GM19438 (cell line): ENCODE results near the gene EPS8.

Experiments used
- ATAC-seq: cut with Tn5 transposase; IDR thresholded peaks from one replicate; pipeline ENCODE4 v1.9.1; 2021; ENCODE audit warnings: low read depth; ENCODE audit not compliant: unreplicated experiment

Gene EPS8

DNA sequence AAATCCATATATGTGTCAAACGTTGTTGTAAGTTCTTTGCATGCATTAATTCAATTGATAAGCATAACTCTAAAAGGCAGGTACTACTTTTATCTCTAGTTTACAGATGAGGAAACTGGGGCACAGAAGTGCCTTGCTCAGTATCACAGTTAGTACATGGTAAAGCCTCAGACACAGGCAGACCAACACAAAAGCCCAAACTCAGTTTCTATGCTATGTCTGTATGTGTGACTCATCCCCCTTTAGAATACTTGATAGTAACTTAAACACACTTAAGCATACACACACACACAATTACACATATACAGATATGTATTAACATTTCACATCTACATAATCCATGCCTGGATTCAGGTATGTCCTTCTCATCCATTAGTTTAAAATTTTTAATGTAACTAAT, 88.0 kb downstream of the EPS8 start:
- ATAC-seq = no peak

DNA sequence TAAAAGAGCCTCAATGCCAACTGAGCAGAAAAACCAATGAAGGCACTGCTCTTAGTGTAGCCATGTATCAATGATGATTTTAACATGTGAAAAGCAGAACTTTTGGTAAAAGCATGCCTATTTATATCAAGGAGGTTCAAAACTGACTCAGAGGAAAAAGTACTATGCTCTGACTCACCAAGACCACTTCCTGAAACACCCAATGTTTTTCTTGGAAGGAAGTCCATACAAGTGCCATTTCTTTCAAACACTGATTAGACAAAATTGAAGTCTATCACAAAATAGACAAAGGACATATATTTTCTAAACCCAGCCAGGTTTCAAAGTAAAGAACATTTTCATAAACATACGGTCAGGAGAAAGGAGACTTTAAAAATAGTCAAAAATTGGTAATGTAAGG, 88.6 kb downstream of the EPS8 start:
- ATAC-seq = peak; percentile 72

DNA sequence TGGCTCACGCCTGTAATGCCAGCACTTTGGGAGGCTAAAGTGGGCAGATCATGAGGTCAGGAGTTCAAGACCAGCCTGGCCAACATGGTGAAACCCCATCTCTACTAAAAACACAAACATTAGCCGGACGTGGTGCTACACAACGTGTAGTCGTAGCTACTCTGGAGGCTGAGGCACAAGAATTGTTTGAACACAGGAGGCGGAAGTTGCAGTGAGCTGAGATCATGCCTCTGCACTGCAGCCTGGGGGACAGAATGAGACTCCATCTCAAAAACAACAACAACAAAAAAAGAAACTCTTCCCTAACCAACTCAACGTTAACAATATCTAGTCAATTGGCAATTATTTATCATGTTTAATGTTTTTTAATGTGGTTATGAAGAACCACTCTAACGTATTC, 89.3 kb downstream of the EPS8 start:
- ATAC-seq = no peak

DNA sequence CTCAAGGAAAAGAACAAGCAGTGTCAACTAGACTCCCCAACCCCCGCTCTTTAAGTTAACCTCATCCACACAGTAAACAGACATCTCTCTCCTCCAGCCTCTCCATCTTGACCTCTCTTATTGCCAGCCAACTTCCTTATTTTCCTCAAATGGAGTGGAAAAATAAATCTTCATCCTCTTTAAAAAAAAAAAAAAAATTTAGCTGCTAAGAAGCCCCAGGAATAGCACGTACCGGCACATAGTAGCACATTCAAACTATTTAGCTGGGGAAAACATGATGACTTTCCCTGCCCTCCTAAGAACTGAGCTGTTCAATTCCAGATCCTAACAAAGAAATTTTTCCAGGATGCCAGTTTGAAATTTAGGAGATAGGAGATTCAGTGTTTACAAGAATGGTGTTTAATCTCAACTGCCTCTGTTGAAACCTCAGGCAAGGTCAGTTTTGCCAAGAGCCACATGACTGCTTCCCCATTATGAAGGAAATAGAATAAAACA, 90.8 kb downstream of the EPS8 start:
- no peak for ATAC-seq

DNA sequence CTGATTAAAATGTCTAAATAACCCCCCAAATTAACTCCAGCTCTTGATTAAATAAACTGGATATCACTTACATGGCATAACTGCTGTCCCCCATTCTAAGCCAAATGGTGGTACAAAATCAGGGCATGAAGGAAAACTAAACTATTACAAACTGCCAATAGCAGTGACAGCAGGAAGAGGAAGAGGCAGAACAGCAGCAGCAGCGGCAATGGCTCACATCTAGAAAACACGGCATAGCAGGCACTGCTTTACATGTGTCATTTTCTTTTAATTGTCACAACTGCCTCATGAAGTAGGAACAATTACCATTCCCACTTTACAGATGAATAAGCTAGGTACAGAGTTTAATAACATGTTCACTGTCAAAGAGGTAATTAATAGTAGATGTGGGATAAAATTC, 92.0 kb downstream of the EPS8 start:
- ATAC-seq = no peak

DNA sequence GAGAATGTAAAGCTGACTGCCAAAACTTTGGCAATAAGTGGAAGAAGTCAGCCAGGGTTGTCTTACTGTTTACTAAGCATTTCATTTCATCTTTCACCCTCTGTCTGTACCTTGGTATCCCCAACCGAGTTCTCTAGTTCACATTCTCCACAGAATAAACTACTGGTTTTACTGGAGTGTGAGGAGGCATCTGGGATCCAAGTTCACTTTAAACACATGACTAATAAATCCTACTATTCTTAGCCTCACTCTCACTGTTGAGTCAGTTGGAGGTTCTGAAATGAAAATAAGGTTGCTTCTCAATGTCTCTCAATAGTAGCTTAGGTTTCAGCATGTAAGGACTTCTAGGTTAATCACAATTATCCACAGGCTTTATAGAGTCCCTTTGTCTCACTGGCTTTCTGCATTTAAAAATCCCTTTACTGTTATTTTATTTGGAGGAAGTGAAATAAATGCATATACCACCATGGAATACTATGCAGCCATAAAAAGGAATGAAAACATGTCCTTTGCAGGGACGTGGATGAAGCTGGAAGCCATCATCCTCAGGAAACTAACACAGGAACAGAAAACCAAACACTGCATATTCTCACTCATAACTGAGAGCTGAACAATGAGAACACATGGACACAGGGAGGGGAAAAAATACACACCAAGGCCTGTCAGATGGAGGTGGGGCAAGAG, 95.8 kb downstream of the EPS8 start:
- ATAC-seq = no peak

DNA sequence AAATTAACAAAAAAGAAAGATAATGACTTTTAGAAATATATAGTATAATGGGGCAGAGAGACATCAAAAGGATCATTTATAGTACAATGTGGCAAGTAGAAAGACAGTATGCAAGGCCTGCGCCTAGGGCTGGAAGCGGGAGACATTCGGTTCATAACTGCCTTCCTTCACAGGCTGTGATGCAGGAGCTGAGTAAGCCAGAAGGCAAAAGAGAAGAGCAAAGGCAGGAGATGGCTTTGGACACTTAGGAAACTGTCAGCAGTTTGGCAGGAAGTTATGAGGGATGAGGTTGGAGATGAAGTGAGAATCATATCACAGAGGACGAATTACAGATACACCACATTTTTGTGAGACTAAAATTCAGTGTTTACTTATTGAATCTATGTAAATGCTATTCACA, 97.8 kb downstream of the EPS8 start:
- no peak for ATAC-seq

DNA sequence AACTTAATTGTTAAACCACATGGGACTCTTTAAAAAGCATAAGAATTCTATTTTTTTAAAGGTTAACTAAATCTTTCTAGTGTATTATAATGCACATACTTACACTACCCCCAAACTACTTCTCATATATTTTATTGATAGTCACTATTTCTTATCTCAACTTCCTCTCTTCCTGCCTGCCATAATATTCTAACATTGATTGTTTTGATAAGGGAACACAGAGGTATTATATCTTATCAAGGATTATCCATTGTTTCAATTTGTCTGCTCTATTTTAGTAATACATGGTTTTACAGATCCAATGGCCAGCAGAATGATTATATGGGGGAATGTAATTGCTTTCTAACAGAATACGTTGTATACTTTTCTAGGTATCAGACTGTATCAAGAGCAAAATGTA, 98.9 kb downstream of the EPS8 start:
- ATAC-seq = no peak

DNA sequence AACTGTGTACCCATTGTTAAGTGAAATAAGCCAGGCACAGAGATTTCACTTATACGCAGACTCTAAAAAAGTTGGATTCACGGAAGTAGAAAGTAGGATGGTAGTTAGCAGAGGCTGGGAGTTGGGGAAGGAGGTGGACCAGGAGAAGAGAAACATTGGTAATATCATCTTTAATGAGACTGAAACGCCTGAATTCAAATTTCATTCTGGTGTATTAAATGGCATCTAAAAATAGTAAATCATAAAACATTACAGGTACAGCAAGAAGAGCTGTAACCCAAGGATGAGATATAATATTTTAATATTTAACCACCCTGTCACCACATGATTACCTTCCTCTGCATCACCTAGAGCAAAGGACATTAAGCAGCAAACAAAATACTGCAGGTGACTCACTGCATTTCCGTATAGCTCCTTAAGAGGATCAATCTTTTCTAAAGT, 99.4 kb downstream of the EPS8 start:
- ATAC-seq = no peak

DNA sequence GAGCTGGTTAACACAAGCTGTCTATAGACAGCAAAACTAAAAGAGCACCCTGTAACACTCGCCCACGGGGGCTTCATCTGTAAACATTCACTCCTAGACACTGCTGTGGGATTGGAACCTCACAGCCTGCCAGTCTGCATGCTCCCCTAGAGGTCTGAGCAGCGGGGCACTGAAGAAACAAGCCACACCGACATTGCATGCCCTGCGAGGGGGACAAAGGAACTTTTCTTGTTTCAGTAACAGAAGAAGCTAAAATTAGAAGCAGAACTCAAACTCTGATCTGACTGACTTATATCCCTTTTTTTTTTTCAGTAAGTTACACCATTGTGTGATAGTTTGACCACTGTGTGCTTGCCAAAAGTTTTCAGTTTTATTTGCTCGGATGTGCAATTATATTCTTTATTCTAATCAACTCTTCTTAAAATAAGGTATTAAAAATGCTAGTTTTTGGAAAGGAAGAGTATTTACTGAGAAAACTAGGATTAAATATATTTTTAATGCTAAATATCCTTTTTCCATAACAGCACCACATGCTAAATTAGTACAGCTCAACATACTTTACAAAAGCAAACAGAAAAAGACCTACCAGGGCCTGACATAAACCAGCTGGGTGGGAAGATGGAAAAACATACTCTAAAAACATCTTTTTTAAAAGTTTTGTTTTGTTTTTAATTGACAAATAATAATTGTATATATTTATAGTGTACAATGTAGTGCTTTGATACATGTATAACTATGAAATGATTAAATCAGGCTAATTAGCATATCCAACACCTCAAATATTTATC, 100.2 kb downstream of the EPS8 start:
- ATAC-seq = no peak

DNA sequence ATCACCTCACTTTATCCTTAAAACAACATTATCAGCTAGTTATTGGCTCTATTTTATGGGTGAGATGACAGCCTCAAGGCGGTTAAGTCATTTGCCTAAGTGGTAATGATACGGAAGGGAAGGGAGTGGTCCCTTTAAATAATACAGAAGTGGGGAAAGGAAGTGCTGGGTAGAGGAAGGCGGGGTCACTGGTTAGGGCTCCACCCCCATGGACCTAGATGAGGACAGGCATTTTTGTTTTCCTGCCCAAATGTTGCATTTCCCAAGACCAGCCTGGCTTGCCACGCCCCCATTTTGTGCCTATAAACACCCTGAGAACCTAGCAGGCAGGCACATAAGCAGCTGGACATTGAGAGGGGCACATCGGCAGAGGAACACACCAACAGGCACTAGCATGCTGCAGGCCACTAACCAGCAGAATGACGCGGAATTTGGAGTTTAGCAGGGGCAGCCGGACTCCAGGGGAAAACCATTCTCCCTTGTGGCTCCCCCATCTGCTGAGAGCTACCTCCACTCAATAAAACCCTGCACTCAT, 100.9 kb downstream of the EPS8 start:
- no peak for ATAC-seq

DNA sequence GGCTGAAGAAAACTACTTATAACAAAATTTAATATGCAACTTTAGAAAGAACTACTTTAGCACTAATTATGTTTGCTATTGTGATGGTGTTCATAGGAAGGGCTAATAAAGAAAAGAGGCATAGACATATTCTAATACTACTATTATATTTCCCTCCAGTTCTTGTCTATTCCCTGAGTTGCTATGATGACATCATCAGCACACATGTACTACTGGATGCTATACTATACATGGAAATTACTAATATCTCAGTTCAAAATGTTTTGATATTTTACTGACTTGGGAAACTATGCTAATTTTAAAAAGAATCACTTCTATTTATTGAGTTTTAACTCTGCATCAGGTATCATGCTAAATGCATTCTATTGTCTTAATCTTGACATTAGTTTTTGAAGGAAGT, 101.6 kb downstream of the EPS8 start:
- ATAC-seq = no peak

DNA sequence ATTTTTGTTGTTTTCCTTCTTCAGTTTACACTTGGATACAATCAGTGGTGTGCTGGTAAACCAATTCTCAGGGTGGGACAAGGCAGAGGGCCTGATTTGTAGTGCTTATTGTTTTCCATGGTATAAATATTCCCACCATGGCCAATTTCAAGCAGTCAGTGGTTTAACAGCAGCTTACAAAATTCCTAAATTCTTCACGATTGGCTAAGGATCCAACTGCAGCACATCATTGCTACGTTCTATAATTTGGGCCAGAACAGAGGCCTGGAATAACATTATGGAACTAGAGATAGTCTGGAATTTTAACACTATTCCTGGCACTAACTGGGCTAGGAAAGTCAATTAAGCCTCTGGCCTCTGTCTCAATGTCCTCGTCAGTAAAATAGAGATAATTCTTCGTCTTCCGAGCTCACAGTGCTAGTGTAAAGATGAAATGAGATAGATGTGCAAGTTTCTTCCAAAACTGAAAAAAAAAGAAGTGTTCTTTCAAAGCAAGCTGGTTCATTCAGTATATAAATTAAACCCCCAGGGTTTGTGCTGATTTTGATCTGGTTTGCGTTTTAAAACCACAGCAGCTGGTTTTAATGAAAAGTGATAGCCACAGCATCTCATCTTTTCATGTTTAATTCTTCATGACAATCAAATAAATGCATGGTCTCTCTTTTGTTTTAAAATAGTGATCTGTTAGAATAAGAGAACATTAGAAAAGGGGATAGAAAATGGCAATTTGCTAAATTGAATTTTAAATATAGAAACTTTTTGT, 104.1 kb downstream of the EPS8 start:
- ATAC-seq = no peak

DNA sequence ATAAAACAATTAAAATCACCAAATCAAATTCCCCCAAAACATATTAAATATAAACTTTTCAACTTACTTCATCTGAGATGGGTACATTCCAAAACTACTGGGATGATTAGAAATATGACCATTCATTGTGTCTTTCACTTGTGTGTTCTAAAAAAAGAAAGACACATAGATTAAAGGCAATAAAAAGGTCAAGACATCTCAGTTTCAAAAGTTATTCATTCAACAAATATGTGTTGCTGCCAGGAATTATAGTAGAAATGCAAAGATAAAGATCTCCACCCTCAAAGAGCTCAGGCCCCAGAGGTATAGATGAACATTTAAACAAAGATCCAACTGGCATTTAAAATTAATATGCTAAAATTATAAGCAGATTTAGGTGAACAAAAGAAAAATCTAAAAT, 106.4 kb downstream of the EPS8 start:
- ATAC-seq = no peak

DNA sequence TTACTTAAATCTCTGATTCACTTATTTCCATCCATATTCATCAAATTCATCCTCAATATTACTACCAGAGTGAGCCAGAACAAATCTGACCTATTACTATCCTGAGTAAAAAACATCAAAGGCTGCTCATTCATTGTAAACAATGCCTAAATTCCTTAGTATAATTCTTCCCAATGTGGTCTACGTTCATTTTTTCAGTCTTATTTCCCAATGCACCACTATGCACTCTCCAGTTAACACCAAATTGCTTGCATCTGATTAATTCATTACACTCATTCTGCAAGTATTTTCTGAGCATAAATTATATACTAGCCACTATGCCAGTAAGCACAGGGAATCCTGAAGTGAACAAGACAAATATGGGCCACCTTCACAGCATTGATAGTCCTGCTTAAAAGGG, 110.0 kb downstream of the EPS8 start:
- ATAC-seq = no peak

DNA sequence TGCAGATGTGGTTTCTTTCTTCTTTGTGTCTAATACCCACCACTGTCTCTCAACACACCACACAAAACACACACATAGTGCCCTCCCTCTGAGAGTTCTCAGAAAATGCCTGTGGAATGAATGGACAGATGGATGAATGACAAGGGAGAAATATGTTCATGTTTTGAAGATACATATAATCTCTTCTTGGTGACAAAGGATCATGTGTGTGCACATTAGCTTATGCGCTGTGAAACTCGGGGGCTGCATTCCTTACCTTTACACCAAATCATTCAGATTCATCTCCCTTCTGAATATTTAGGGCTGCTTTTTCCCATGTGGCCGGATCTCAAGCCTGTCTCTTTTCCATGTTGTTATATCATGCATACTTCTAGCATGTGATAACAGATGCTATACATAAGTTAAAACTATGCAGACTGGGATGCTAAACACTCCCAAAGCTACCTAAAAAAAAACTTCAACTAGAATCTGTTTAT, 111.4 kb downstream of the EPS8 start:
- no peak for ATAC-seq

DNA sequence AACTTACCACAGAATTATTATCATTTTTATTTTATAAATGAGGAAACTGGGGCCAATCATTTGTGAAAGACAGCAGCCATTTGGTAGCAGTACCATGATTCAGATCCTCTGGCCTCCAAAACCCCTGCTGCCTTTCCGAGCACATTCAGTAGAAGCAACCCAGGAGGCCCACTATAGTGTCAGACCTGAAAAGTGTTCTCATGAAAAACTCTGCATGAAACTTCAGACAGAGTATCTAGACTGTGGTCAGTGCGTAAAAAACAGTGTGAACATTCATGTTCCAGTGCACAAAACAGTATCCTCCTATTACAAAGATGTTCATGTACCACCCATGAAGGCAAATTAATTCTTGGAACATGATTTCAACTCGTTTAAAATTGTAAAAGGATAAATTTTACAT, 112.0 kb downstream of the EPS8 start:
- ATAC-seq = no peak

DNA sequence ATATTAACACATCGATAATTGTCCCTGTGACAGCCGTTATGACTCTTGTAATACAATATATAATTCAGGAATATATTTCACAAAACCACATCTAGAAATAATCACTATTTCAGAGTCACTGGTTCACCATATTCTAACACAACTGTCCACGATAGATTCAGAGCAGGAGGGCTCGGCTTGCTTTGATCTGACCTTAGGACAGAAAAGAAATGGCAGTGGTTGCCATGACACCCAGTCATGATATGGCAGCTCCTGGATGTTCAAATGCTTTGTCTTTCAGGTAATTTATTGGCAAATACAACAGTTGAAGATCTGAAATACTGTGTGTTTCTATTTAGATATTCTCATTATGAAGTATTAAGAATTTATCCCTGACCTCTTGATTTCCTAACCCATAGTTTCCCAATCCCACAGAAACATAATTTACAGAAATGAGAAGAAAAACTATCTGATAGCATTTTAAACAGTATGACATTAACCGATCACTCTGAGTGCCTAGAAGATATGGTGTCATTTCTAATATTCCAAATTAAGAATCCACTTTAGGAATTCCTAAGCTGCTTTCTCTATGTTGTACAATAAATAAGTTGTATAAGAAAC, 116.4 kb downstream of the EPS8 start:
- ATAC-seq = no peak

DNA sequence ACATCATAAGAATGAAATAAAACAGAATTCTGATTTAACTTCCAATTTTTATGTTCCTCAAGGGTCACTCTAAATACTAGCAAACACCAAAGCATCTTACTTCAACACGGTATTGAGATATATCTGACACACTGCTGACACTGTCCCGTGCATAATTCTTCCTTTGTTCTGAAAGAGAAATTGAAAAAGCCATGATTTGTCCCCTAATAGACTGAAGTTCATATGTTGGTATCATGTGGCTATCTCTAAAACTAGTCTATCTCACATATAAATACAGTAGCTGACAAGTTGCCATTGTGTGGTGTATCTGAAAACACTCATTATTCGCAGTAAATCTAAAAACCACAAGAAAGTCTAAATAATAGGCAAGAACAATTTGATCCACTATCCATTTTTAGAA, 118.4 kb downstream of the EPS8 start:
- ATAC-seq = no peak

DNA sequence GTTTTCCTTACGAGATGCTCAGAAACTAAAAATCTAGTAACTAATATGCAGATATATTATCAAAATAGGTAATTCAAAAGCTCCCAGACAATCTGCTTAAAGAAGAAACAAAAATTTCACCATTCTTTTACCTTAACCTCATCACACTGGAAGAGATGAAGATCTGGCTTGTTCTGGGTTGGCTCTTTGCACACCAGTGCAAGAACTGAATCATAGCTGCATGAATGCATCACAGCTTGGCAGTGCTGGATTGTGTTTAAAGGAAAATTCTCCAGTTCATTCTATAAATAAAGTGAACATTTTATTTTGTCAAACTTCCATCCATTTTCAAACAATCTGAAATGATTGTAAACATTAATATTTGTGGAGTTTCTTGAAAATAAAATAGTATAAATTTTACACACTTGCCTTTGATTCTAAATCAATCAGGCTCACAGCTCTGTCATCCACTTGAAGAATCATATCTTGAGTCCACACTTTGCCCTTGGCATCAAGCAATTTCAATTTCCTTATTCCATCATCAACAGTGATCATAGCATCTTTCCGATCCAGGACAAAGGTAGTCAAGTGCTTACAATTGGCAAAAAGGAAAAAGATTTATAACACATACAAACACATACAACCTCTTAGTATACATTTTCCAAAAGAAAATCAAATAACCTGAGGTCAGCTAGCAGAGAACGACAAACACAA, 119.8 kb downstream of the EPS8 start:
- no peak for ATAC-seq
